A204.1 (cell line): ENCODE measurements around the gene PTPRS.

ENCODE experiments used
- FAIRE-seq: peaks from 2 replicates; lab custom pipeline; 2012; peaks lifted over from hg19 to GRCh38; lab: Jason Lieb, UNC

Gene PTPRS

DNA sequence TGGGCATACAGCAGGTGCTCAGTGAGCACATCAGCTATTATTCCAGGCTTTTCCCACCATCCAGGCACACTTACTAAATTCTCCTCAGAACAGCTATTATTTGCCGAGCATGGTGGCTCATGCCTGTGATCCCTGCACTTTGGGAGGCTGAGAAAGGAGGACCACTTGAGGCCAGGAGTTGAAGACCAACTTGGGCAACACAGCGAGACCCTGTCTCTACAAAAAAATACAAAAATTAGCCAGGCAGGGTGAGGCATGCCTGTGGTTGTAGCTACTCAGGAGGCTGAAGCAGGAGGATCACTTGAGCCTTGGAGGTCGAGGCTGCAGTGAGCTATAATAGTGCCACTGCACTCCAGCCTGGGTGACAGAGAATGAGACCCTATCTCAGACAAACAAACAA, 35.4 kb downstream of the PTPRS start:
- FAIRE-seq: no peak

DNA sequence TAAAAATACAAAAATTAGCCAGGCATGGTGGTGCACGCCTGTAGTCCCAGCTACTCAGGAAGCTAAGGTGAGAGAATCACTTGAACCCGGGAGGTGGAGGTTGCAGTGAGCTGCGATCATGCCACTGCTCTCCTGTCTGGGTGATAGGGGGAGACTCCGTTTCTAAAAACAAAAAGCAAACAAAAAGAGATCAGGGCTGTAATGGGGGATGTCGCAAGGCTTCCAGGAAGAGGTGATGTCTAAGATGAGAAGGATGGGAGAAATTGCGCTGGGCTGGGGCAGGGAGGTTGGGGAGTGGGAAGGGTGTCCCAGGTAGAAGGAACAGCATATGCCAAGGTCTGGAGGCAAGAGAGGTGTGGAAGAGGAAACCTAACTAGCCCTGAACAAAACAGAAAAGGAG, 36.1 kb downstream of the PTPRS start:
- no peak for FAIRE-seq

DNA sequence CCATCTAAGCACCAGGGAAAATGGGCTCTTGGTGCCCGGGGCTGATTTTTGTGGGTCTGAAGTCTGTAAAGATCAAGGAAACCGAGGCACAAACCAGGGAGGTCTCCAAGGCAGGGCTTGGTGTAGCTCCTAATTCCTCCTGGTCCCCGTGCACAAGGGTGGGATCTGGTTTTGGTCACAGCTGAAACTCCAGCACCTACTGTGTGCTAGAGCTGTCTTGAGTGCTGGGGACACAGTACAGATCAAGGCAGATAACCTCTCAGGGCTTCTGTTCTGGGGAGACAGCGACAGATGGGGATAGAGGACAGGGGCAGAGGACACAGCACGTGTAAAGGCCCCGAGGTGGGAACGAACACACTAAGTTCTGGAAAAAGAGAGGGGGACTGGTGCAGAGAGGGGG, 37.4 kb downstream of the PTPRS start:
- FAIRE-seq: no peak

DNA sequence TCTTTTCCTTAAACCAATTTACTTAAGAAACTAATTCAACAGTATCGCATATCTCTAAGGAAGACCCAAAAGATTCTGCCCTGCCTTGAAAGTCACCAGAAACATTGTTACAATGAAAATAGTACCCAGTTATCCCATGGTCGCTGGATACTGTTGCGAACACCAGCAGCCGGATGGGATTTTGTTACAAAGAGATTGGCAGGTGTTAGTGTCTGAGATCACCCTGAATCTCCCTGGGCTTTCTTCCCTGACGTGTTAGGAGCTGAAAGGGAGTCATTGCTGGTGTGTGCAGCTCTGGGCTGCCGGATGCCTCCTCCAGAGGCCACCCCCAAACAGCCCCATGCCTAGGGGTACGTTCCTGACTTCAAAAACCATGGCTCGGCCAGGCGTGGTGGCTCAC, 38.2 kb downstream of the PTPRS start:
- no peak for FAIRE-seq

DNA sequence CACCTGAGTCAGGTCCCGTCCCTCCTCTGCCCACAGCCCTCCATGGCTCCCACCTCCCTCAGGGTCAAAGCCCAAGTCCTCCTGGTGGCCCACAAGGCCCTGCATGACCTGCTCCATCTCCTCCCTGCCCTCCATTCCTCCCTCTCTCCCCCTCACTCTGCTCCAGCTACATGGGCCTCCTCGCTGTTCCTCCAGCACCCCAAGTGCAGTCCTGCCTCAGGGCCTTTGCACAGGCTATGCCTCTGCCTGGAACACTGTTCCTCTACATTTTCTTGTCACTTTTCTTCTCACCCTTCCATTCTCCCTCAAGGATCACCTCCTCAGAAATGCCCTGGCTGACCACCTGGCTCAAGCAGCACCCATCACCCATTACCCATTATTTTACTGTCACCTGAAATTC, 41.5 kb downstream of the PTPRS start:
- no peak for FAIRE-seq

DNA sequence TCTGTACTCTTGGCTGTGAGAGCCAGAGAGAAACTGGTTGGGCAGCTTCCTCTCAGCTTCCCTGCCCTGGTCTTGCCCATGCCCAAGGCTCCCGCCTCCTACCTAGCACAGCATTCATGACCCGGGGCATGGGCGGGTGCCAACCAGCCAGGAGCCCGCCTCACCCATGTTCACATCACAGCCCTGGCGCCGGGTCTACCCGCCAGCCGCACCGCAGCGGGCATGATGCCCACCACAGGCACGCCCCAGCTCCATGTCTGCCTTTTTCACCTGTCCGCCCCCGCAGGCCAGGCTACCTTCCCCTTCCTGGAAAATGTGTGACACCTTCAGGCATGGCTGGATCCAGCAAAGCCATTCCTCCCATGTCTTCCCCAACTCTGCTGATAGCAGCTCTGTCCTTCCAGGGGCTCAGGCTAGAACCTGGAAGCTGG, 42.1 kb downstream of the PTPRS start:
- FAIRE-seq: no peak

DNA sequence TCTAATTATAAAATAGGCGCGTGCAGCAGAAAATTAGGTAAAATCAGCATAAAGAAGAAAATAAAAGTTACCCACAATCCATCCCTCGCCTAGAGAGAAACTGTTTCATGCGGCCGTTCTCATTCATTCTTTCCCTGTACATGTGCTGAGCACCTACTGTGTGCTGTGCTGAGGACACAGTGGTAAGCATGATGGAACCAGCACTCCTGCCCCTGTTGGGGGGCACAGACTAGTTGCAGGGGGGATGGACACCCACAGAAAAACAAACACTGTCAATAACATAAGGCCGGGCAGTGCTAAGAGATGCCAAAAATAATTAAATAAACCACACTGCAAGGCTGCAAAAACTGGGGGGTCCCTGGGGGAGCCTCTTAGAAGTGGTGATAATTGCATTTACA, 43.3 kb downstream of the PTPRS start:
- no peak for FAIRE-seq

DNA sequence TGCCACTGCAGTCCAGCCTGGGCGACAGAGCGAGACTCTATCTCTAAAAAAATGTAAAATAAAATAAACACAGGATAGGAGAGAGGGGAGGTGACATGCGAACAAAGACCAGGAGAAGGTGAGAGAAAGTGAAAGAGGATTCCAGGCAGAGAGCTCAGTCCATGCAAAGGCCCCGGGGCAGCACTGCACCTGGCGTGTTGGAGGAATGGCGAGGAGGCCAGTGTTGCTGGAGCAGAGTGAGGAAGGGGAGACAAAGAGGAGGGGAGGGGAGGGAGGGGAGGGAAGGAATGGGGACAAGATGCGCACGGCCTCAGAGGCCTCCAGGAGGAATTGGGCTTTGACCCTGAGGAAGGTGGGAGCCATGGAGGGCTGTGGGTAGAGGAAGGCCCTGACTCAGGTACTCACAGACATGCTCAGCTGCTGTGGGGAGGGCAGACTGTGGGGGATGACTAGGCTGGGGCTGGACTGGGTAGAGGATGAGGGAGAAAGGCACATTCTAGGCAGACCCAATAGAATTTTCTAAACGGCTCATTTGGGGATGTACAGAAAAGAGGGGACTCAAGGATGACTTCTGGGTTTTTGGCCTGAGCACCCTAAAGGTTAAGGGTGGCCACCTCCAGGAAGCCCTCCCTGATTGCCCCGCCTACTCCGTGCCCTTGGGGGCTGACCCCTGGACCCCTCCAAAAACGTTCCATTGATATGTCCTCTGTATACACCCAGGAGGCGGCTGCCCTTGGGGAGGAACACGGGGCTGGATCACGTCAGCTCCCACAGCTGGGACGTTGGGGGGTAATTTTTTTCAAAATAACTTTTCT, 43.9 kb downstream of the PTPRS start:
- no peak for FAIRE-seq

DNA sequence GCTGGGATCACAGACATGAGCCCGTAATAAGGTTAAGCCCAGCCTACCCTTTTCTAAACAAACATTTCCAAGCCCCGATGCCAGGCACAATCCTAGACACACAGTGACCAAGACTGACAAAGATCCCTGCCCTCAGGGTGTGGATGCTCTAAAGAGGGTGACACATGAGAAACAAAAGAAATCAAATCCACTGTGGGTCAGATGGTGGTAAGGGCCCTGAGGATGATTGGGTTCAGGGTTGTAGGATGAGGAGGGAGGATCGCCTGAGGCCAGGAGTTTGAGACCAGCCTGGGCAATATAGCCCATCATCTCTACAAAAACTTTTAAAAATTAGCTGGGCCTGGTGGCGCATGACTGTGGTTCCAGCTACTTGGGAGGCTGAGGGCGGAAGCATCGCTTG, 44.6 kb downstream of the PTPRS start:
- FAIRE-seq: no peak

DNA sequence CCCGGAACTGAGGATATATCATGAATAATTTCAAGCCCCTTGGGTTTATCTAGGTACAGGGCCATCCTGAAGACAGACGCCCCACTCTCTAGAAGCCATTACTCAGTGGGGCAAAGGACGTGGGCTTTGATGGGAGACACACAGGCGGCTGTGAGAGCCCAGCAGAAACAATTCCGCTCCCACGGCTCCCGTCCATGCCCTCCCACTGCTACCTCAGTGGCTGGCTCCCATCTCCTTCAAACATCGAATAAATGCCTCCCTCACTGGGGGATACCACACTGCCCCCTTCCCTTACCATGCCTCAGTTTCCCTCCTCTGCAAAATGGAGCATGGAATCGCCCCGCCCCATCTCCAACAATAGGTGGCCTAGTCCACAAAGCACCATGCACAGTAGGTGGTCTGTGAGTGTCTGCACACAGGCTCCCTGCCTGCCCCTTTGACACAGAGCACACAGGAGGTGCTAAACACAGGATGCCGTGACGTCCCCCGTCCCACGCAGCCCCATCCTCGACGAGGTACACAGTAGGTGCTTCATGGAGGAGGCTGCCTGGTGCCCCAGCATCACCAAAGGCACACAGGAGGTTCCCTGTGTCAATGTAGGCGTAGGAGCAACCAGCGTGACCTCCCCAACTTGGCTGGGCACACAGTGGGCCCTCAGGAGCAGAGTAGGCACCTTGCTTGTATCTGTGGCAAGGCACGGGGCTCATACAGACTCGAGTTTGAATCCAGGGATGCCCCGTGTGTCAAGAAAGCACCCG, 46.0 kb downstream of the PTPRS start:
- no peak for FAIRE-seq

DNA sequence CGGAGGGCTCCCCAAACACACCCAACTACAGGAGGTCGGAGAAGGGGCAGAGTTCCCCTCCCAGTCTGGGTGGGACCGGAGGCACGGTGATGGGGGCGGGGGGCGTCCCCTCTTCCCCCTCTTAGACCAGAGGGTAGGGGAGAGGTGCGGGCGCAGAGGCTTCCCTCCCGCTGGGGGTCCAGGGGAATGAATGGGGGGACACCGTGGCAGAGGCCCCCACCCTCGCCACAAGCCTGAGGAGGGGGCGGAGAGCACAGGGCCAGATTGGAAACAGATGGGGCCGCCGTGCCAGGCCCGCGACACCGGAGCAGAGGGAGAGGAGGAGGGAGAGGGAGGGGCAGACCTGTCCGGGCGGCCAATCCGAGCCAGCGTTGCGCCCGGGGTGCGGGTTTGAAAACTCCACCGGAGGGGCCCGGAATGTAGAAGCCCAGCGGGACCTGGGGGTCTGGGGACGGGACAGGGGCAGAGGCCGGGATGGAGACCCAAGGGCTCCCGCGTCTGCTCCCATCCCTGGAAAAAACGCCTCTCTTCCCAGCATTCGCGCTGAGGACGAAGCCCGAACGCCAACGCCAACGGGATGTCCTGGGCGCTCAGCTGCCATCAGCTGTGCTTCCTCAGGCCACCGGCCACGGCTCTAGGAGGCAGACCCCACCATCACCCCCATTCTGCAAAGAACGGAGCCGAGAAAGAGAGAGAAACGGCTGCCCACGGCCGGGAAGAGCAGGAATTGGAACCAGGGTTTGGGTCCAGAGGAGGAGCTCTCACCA, 46.8 kb downstream of the PTPRS start:
- no peak for FAIRE-seq

DNA sequence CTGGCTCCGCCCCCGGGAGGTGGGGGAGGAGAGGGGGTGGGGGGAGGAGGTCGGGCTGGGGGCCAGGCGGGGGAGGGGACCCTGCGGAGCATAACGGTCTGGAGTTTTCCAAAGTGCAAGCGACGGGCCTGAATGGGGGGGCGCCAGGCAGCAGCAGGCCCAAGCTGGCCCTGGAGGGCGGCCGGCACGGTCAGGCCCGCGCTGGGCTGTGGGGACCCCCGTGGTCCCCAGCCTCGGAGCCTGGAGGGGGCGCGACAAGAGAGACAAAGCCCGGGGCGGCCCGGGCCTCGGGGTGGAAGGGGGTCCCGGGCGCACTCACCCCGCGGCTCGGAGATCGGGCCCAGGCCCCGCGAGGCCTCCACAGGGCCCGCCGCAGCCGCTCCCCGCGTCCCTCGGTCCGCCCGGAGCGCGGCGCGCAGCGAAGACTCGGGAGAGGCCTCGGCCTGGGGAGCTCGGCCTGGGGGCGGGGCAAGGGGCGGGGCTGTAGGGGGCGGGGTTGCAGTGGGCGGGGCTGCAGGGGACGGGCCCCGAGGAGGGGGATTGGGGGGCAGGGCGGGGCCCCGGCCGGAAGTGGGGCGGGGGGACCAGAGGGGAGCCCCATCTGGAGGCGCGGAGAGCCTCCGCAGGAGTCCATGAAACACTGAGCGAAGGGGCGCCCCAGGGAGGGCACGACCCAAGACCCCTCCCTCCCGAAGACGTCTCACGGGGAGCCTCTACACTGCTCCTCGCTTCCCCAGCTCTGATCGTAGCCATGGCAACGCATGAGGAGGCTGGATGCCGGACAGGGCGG, 47.6 kb downstream of the PTPRS start:
- no peak for FAIRE-seq

DNA sequence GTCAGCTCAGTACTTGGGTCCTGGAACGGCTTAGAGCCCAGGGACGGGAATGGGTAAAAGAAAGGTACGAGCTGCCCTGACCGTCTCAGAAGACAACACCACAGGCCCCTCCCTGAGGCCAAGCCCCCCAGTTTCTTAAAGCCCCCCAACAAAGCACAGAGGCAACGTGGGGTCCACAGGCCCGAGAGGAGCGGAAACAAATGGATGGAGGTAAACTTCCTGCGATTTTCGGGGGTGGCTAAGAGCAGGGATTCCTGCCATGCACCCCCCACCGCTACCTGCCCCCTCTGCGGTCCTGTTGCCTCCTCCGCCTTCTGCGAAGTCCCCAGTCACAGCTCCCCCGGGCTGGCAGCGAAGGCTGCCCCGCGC, 48.2 kb downstream of the PTPRS start:
- FAIRE-seq: no peak

DNA sequence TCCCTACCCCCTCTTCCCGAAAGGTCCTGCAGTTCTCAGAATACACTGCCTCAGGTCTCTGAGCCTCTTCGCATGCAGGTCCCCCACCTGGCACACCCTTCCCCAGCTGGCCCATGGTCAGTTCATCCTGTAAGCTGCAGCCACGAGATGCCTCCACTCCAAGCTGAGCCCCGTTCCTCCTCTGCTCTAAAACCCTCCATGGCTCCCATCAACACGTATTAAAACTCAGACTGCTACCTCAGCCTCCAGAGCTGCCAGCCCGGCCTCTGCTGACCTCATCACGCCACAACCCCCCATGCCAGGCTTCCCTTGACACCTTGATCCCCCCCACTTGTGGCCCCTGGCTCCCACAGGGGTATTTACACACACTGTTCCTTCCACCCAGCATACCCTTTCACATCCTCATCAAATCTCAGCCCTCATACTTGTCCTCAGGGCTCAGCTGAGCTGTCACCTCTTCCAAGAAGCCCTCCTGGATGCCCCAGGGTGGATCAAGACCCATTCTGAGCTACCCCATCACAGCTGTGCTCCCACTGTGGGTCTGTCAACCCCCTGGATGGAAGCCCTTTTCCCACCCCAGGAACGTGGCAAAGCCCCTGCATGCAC, 48.9 kb downstream of the PTPRS start:
- FAIRE-seq: no peak
